ENCODE data around the gene PLPP1. TPM values are rescaled to one million over a fixed set of nuclear protein-coding genes. Genes with fewer than 3 reads are reported as not detected.
A peak's percentile ranks its signal among the peaks of the same experiment; 100 is the strongest.

PLPP1 gene
- total and polyA plus RNA-seq, 9 donors: 51.5 to 70.8 (median 60.3) TPM

DNA sequence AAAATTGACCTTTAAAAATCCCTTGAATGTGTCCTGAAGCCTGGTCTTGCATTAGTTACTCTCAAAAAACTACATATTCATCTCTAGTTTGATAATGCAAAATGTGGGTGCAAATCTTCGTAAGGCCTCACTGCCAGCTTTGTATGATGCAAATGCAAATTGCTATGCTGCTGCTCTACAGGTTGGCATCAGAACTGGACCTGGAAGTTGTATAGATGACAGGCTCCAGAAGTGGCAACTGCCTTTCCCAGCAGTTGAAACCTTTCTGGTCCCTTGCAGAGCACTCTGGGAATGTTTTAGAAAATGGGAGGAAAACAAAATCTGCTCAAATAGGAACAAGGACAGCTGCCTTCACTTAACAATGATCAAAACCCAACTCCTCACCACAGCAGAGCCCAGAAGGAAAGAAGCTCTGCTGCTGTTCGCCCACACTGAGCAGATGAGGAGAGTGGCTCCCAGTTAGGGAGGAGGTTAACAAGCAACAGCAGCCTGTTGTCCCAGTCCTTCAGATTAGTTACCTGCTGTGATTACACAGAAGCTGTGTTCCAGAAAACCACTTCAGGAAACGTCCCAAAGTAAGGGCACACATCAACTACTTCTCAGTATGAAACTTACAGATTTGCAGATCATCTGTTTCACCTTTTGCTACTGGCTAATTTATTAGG lies 93.5 kb downstream of the PLPP1 start:
- H3K27me3 ChIP-seq (ENCODE audit: control insufficient read depth, insufficient read depth, low read length): no peaks in the 10 kb centered on the region
- no CpG with 5 or more reads among the region's 3 CpGs for WGBS (ENCODE audit: insufficient coverage)
- no peak overlapping the region for H3K27ac ChIP-seq (ENCODE audit: low read length)
- H3K36me3 ChIP-seq (ENCODE audit: control insufficient read depth, insufficient read depth, low read length): peaks cover 26% of the 10 kb centered on the region
- DNase-seq: no peak
- H3K9me3 ChIP-seq (replicated peaks; ENCODE audit: control insufficient read depth, low read depth, low read length): no peaks in the 10 kb centered on the region
- peaks cover 29% of the 10 kb centered on the region for H3K4me1 ChIP-seq (ENCODE audit: control insufficient read depth, insufficient read depth, low read length)
- H3K4me3 ChIP-seq (ENCODE audit: low read length): no peak overlapping the region

GRCh38 chr5:55440188-55440646 lies 94.5 kb downstream of the PLPP1 start:
- 41% methylated on average over 3 of the region's 6 CpGs for WGBS (ENCODE audit: insufficient coverage)
- H3K27me3 ChIP-seq (ENCODE audit: control insufficient read depth, insufficient read depth, low read length): no peaks in the 10 kb centered on the region
- no peak overlapping the region for H3K4me3 ChIP-seq (ENCODE audit: low read length)
- H3K9me3 ChIP-seq (replicated peaks; ENCODE audit: control insufficient read depth, low read depth, low read length): no peaks in the 10 kb centered on the region
- peaks cover 29% of the 10 kb centered on the region for H3K4me1 ChIP-seq (ENCODE audit: control insufficient read depth, insufficient read depth, low read length)
- DNase-seq: peak; percentile 83
- H3K27ac ChIP-seq (ENCODE audit: low read length): peak overlapping the region; percentile 89
- peaks cover 36% of the 10 kb centered on the region for H3K36me3 ChIP-seq (ENCODE audit: control insufficient read depth, insufficient read depth, low read length)

- Histone ChIP-seq H3K4me1 (ENCODE audit: control insufficient read depth, insufficient read depth, low read length) (peaks cover 29% of the 10 kb centered on the region), H3K9me3 (replicated peaks; ENCODE audit: control insufficient read depth, low read depth, low read length) (no peaks in the 10 kb centered on the region), H3K36me3 (ENCODE audit: control insufficient read depth, insufficient read depth, low read length) (peaks cover 37% of the 10 kb centered on the region), H3K27ac (ENCODE audit: low read length) (peak overlapping the region; percentile 89), H3K4me3 (ENCODE audit: low read length) (no peak overlapping the region), H3K27me3 (ENCODE audit: control insufficient read depth, insufficient read depth, low read length) (no peaks in the 10 kb centered on the region)
- WGBS (ENCODE audit: insufficient coverage): 51% methylated on average over 4 of the region's 4 CpGs
- DNase-seq: peak; percentile 88
These were observed 95.8 kb downstream of the PLPP1 start for GRCh38 chr5:55438998-55439397.

- peaks cover 29% of the 10 kb centered on the region for H3K4me1 ChIP-seq (ENCODE audit: control insufficient read depth, insufficient read depth, low read length)
- H3K4me3 ChIP-seq (ENCODE audit: low read length): no peak overlapping the region
- H3K9me3 ChIP-seq (replicated peaks; ENCODE audit: control insufficient read depth, low read depth, low read length): peaks cover under 1% of the 10 kb centered on the region
- 100% methylated on average over 1 of the region's 2 CpGs for WGBS (ENCODE audit: insufficient coverage)
- peak overlapping the region; percentile 89 for H3K27ac ChIP-seq (ENCODE audit: low read length)
- DNase-seq: no peak
- H3K27me3 ChIP-seq (ENCODE audit: control insufficient read depth, insufficient read depth, low read length): no peaks in the 10 kb centered on the region
- peaks cover 38% of the 10 kb centered on the region for H3K36me3 ChIP-seq (ENCODE audit: control insufficient read depth, insufficient read depth, low read length)
These were observed 96.9 kb downstream of the PLPP1 start for GRCh38 chr5:55437859-55438206.

GRCh38 chr5:55437452-55437851 lies 97.3 kb downstream of the PLPP1 start:
- Histone ChIP-seq H3K4me3 (ENCODE audit: low read length) (no peak overlapping the region), H3K9me3 (replicated peaks; ENCODE audit: control insufficient read depth, low read depth, low read length) (peaks cover 2% of the 10 kb centered on the region), H3K27ac (ENCODE audit: low read length) (peak overlapping the region; percentile 89), H3K4me1 (ENCODE audit: control insufficient read depth, insufficient read depth, low read length) (peaks cover 29% of the 10 kb centered on the region), H3K27me3 (ENCODE audit: control insufficient read depth, insufficient read depth, low read length) (no peaks in the 10 kb centered on the region), H3K36me3 (ENCODE audit: control insufficient read depth, insufficient read depth, low read length) (peaks cover 40% of the 10 kb centered on the region)
- 86% methylated on average over 1 of the region's 1 CpG for WGBS (ENCODE audit: insufficient coverage)
- no peak for DNase-seq

DNA sequence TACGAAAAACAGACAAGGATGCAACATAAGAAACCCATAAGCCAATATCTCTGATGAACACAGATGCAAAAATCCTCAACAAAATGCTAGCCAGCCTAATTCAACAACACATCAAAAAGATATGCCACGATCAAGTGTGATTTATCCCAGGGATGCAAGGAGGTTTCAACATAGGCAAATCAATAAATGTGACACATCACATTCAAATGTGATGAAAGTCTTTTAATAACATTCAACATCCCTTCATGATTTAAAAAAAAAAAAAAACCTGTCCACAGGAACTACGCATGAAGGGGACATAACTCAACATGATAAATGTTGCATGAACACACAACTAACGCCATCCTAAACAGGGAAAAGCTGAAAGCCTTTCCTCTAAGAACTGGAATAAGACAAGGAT lies 102.2 kb downstream of the PLPP1 start:
- H3K27ac ChIP-seq (ENCODE audit: low read length): no peak overlapping the region

DNA sequence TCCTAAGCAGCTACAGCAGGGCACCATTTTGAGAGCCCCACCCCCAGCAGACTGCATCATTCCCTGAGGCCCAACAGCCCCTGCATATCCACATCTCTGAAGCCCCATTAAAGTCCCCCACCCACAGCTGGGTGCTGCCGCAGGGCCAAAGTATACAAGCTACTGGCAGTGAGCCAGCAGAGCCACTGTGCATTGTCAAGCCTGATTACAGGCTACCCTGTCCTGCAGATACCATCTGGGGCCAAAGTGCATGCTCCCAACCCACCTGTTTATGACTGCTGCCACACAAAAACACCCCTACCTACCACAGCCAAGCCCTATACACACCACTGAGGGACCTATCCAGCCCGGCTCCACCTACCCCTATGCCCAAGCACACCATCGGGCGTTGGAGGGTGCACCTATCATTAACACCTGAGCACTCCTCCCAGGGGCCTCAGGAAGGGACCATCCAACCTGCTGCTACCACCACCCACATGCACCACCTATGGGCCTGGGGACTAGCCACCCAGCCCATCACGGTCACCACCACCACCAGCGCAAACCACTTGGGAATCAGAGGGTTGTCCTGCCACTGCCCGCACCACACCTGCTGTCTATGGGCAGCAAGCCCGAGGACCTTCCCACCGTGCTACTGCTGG lies 105.0 kb downstream of the PLPP1 start:
- no peak overlapping the region for H3K27ac ChIP-seq (ENCODE audit: low read length)
- peaks cover 35% of the 10 kb centered on the region for H3K36me3 ChIP-seq (ENCODE audit: control insufficient read depth, insufficient read depth, low read length)
- peaks cover 2% of the 10 kb centered on the region for H3K9me3 ChIP-seq (replicated peaks; ENCODE audit: control insufficient read depth, low read depth, low read length)
- no peaks in the 10 kb centered on the region for H3K27me3 ChIP-seq (ENCODE audit: control insufficient read depth, insufficient read depth, low read length)
- 97% methylated on average over 9 of the region's 9 CpGs for WGBS (ENCODE audit: insufficient coverage)
- H3K4me1 ChIP-seq (ENCODE audit: control insufficient read depth, insufficient read depth, low read length): peaks cover 14% of the 10 kb centered on the region
- no peak for DNase-seq
- no peak overlapping the region for H3K4me3 ChIP-seq (ENCODE audit: low read length)

More for the DNA sequence above, 102.2 kb downstream of the PLPP1 start:
- peaks cover 42% of the 10 kb centered on the region for H3K36me3 ChIP-seq (ENCODE audit: control insufficient read depth, insufficient read depth, low read length)
- H3K4me1 ChIP-seq (ENCODE audit: control insufficient read depth, insufficient read depth, low read length): peaks cover 16% of the 10 kb centered on the region
- H3K27me3 ChIP-seq (ENCODE audit: control insufficient read depth, insufficient read depth, low read length): no peaks in the 10 kb centered on the region
- no peak for DNase-seq
- H3K9me3 ChIP-seq (replicated peaks; ENCODE audit: control insufficient read depth, low read depth, low read length): peaks cover 2% of the 10 kb centered on the region
- WGBS (ENCODE audit: insufficient coverage): 100% methylated on average over 1 of the region's 4 CpGs
- H3K4me3 ChIP-seq (ENCODE audit: low read length): no peak overlapping the region

DNA sequence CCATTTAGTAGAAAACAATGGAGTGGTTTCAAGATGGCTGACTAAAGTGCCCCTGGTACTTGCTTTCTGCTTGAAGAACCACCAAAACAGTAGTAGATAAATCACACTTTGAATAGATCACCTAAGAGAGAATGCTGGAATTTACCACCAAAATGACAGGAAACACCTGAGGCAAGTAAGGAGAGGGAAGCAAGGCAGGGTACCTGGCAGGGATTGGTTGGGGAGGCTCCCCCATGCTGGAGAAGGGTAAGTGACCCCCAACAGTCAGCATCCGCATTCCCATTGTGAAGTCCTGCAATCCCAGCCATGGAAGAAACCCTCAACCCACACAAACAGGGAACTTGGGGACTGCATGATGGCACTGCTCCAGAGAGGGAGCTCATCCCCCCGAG lies 105.5 kb downstream of the PLPP1 start:
- 50% methylated on average over 1 of the region's 2 CpGs for WGBS (ENCODE audit: insufficient coverage)
- no peak for DNase-seq
- H3K27ac ChIP-seq (ENCODE audit: low read length): no peak overlapping the region
- no peaks in the 10 kb centered on the region for H3K27me3 ChIP-seq (ENCODE audit: control insufficient read depth, insufficient read depth, low read length)
- H3K9me3 ChIP-seq (replicated peaks; ENCODE audit: control insufficient read depth, low read depth, low read length): peaks cover 2% of the 10 kb centered on the region
- peaks cover 14% of the 10 kb centered on the region for H3K4me1 ChIP-seq (ENCODE audit: control insufficient read depth, insufficient read depth, low read length)
- H3K4me3 ChIP-seq (ENCODE audit: low read length): no peak overlapping the region
- peaks cover 40% of the 10 kb centered on the region for H3K36me3 ChIP-seq (ENCODE audit: control insufficient read depth, insufficient read depth, low read length)

- peaks cover 55% of the 10 kb centered on the region for H3K36me3 ChIP-seq (ENCODE audit: control insufficient read depth, insufficient read depth, low read length)
- peak; percentile 82 for DNase-seq
- peaks cover 14% of the 10 kb centered on the region for H3K4me1 ChIP-seq (ENCODE audit: control insufficient read depth, insufficient read depth, low read length)
- no peaks in the 10 kb centered on the region for H3K9me3 ChIP-seq (replicated peaks; ENCODE audit: control insufficient read depth, low read depth, low read length)
- peak overlapping the region; percentile 71 for H3K27ac ChIP-seq (ENCODE audit: low read length)
- H3K4me3 ChIP-seq (ENCODE audit: low read length): no peak overlapping the region
- no peaks in the 10 kb centered on the region for H3K27me3 ChIP-seq (ENCODE audit: control insufficient read depth, insufficient read depth, low read length)
- WGBS (ENCODE audit: insufficient coverage): 100% methylated on average over 1 of the region's 1 CpG
These were observed 107.6 kb downstream of the PLPP1 start for GRCh38 chr5:55427157-55427556.

GRCh38 chr5:55426455-55426854 lies 108.3 kb downstream of the PLPP1 start:
- Histone ChIP-seq H3K4me1 (ENCODE audit: control insufficient read depth, insufficient read depth, low read length) (peaks cover 14% of the 10 kb centered on the region), H3K27ac (ENCODE audit: low read length) (peak overlapping the region; percentile 71), H3K4me3 (ENCODE audit: low read length) (no peak overlapping the region), H3K27me3 (ENCODE audit: control insufficient read depth, insufficient read depth, low read length) (no peaks in the 10 kb centered on the region), H3K9me3 (replicated peaks; ENCODE audit: control insufficient read depth, low read depth, low read length) (no peaks in the 10 kb centered on the region), H3K36me3 (ENCODE audit: control insufficient read depth, insufficient read depth, low read length) (peaks cover 52% of the 10 kb centered on the region)
- 100% methylated on average over 3 of the region's 4 CpGs for WGBS (ENCODE audit: insufficient coverage)
- DNase-seq: no peak
